GM18870 (cell line): Measurements from ENCODE around the gene IL10RB.

Experiments
- ATAC-seq: cut with Tn5 transposase; IDR thresholded peaks from one replicate; pipeline ENCODE4 v1.9.1; 2021; ENCODE audit warnings: moderate library complexity; ENCODE audit not compliant: unreplicated experiment

IL10RB gene

GRCh38 chr21:33265664-33266049, 510 bp upstream of the IL10RB start:
- no peak for ATAC-seq

GRCh38 chr21:33266789-33267135, 595 bp downstream of the IL10RB start:
- ATAC-seq, result no peak

GRCh38 chr21:33267250-33267649, 1.1 kb downstream of the IL10RB start:
- no peak for ATAC-seq

GRCh38 chr21:33268393-33268736, 2.2 kb downstream of the IL10RB start:
- peak; percentile 1 for ATAC-seq

GRCh38 chr21:33268737-33269441, 2.7 kb downstream of the IL10RB start:
- ATAC-seq, result peak; percentile 74

GRCh38 chr21:33270986-33271385, 4.8 kb downstream of the IL10RB start:
- ATAC-seq, result no peak

GRCh38 chr21:33273044-33273443, 6.9 kb downstream of the IL10RB start:
- no peak for ATAC-seq

- no peak for ATAC-seq
These were observed 12.6 kb downstream of the IL10RB start for GRCh38 chr21:33278721-33279120.

GRCh38 chr21:33279330-33279820, 13.2 kb downstream of the IL10RB start:
- ATAC-seq, result no peak

GRCh38 chr21:33281096-33281652, 15.0 kb downstream of the IL10RB start:
- ATAC-seq, result no peak

GRCh38 chr21:33283203-33283602, 17.0 kb downstream of the IL10RB start:
- ATAC-seq, result no peak

- no peak for ATAC-seq
These were observed 19.9 kb downstream of the IL10RB start for GRCh38 chr21:33286076-33286475.

GRCh38 chr21:33286600-33287456, 20.7 kb downstream of the IL10RB start:
- ATAC-seq, result no peak

GRCh38 chr21:33289199-33289819, 23.1 kb downstream of the IL10RB start:
- ATAC-seq, result no peak

- no peak for ATAC-seq
These were observed 24.3 kb downstream of the IL10RB start for GRCh38 chr21:33290441-33290840.

- no peak for ATAC-seq
These were observed 25.5 kb downstream of the IL10RB start for GRCh38 chr21:33291686-33292085.

GRCh38 chr21:33292724-33293123, 26.6 kb downstream of the IL10RB start:
- ATAC-seq, result no peak

- ATAC-seq, result no peak
These were observed 27.0 kb downstream of the IL10RB start for GRCh38 chr21:33293136-33293535.

GRCh38 chr21:33293811-33294216, 27.6 kb downstream of the IL10RB start:
- ATAC-seq, result no peak

GRCh38 chr21:33296156-33296555, 30.0 kb downstream of the IL10RB start:
- ATAC-seq, result no peak

GRCh38 chr21:33299181-33299752, 33.1 kb downstream of the IL10RB start:
- ATAC-seq, result peak; percentile 57
